HL-60 (cell line): ENCODE data around the gene PCDHGA7.
"Not testable (repeated sequence)": the region's sequence is repeated elsewhere in the genome, so short reads cannot be mapped to it uniquely, and the experiment has no call there.

ENCODE experiments used
- DNase-seq, 2 experiments: peaks; one replicate each; pipeline ENCODE4 v3.0.0-alpha.2; 2010 to 2020; ENCODE audit warnings: low read depth in 1 of 2, low spot score in 1 of 2
- H3K27ac ChIP-seq: fragments of 250-450 bp; sonication (Bioruptor Pico); replicated peaks from 2 replicates; pipeline ENCODE4 v1.5.1; 2020; ENCODE audit warnings: mild to moderate bottlenecking, moderate library complexity
- H3K27me3 ChIP-seq: fragments of 250-450 bp; sonication (Bioruptor Pico); 2 replicates; pipeline ENCODE4 v1.5.1; 2021; ENCODE audit warnings: mild to moderate bottlenecking, moderate library complexity; ENCODE audit not compliant: insufficient read depth, poor library complexity, severe bottlenecking
- H3K4me3 ChIP-seq: replicated peaks from 2 replicates; pipeline ENCODE4 v1.5.1; 2011; ENCODE audit warnings: mild to moderate bottlenecking, control low read depth, low read length; ENCODE audit not compliant: insufficient read depth
- GABPA ChIP-seq: IDR thresholded peaks from 2 replicates; pipeline ENCODE4 v1.6.1; 2012; ENCODE audit warnings: low read depth
- POLR2AphosphoS5 ChIP-seq: IDR thresholded peaks from 2 replicates; pipeline ENCODE4 v1.6.1; 2012; ENCODE audit warnings: low read depth
- REST ChIP-seq: IDR thresholded peaks from 2 replicates; pipeline ENCODE4 v1.6.1; 2012; ENCODE audit warnings: low read depth; ENCODE audit not compliant: insufficient replicate concordance
- SPI1 ChIP-seq: IDR thresholded peaks from 2 replicates; pipeline ENCODE4 v1.6.1; 2012; ENCODE audit warnings: low read depth, mild to moderate bottlenecking, borderline replicate concordance
- TF ChIP-seq, protein P1 (sequence below): IDR thresholded peaks from one replicate; pipeline ENCODE4 v1.5.1; 2011; ENCODE audit warnings: low read length, control low read depth, inconsistent platforms; ENCODE audit not compliant: insufficient read depth

PCDHGA7 gene

GRCh38 chr5:141427783-141428426, 45.4 kb downstream of the PCDHGA7 start:
- H3K27ac ChIP-seq = no peak overlapping the region
- TF ChIP-seq, protein P1, sequence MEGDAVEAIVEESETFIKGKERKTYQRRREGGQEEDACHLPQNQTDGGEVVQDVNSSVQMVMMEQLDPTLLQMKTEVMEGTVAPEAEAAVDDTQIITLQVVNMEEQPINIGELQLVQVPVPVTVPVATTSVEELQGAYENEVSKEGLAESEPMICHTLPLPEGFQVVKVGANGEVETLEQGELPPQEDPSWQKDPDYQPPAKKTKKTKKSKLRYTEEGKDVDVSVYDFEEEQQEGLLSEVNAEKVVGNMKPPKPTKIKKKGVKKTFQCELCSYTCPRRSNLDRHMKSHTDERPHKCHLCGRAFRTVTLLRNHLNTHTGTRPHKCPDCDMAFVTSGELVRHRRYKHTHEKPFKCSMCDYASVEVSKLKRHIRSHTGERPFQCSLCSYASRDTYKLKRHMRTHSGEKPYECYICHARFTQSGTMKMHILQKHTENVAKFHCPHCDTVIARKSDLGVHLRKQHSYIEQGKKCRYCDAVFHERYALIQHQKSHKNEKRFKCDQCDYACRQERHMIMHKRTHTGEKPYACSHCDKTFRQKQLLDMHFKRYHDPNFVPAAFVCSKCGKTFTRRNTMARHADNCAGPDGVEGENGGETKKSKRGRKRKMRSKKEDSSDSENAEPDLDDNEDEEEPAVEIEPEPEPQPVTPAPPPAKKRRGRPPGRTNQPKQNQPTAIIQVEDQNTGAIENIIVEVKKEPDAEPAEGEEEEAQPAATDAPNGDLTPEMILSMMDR = no peak
- no peak for TF ChIP-seq REST
- no peak for TF ChIP-seq GABPA
- no peak for TF ChIP-seq POLR2AphosphoS5
- no peak for TF ChIP-seq SPI1
- peaks cover 4% of the 10 kb centered on the region for H3K27me3 ChIP-seq
- no peak for DNase-seq
- H3K4me3 ChIP-seq = no peak overlapping the region

DNA sequence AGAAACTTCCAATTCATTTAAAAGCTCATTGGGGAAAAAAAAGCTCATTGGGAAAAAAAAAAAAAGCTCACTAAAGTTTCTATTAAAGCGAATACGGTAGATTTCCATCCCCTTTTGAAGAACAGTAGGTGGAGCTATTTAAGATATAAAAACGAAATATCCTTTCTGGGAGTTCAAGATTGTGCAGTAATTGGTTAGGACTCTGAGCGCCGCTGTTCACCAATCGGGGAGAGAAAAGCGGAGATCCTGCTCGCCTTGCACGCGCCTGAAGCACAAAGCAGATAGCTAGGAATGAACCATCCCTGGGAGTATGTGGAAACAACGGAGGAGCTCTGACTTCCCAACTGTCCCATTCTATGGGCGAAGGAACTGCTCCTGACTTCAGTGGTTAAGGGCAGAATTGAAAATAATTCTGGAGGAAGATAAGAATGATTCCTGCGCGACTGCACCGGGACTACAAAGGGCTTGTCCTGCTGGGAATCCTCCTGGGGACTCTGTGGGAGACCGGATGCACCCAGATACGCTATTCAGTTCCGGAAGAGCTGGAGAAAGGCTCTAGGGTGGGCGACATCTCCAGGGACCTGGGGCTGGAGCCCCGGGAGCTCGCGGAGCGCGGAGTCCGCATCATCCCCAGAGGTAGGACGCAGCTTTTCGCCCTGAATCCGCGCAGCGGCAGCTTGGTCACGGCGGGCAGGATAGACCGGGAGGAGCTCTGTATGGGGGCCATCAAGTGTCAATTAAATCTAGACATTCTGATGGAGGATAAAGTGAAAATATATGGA, 48.0 kb downstream of the PCDHGA7 start, which contains the start of gene PCDHGA12:
Gene PCDHGA12 (plus strand): TSS at position 176 of the 782 bp plus-strand sequence. CDS start 253 bp downstream, at position 429.
- Histone ChIP-seq H3K4me3 (no peak within 1 kb of the TSS), H3K27ac (no peak within 1 kb of the TSS), H3K27me3 (no peaks in the 10 kb centered on the region)
- peak in 1 of 2 experiments; percentile 46 for DNase-seq
- no peak for TF ChIP-seq GABPA
- TF ChIP-seq REST = no peak
- TF ChIP-seq, protein P1 = no peak
- no peak for TF ChIP-seq SPI1
- TF ChIP-seq POLR2AphosphoS5 = no peak

DNA sequence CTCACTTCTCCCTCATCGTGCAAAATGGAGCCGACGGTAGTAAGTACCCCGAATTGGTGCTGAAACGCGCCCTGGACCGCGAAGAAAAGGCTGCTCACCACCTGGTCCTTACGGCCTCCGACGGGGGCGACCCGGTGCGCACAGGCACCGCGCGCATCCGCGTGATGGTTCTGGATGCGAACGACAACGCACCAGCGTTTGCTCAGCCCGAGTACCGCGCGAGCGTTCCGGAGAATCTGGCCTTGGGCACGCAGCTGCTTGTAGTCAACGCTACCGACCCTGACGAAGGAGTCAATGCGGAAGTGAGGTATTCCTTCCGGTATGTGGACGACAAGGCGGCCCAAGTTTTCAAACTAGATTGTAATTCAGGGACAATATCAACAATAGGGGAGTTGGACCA, 48.7 kb downstream of the PCDHGA7 start:
- TF ChIP-seq, protein P1 = no peak
- no peak for TF ChIP-seq GABPA
- TF ChIP-seq POLR2AphosphoS5 = no peak
- TF ChIP-seq REST = no peak
- TF ChIP-seq SPI1 = no peak
- Histone ChIP-seq H3K4me3 (no peak overlapping the region), H3K27me3 (no peaks in the 10 kb centered on the region), H3K27ac (no peak overlapping the region)
- no peak for DNase-seq

DNA sequence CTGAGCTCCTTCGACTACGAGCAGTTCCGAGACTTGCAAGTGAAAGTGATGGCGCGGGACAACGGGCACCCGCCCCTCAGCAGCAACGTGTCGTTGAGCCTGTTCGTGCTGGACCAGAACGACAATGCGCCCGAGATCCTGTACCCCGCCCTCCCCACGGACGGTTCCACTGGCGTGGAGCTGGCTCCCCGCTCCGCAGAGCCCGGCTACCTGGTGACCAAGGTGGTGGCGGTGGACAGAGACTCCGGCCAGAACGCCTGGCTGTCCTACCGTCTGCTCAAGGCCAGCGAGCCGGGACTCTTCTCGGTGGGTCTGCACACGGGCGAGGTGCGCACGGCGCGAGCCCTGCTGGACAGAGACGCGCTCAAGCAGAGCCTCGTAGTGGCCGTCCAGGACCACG, 49.8 kb downstream of the PCDHGA7 start:
- not testable (repeated sequence) for H3K4me3 ChIP-seq, H3K27me3 ChIP-seq, H3K27ac ChIP-seq, DNase-seq

- not testable (repeated sequence) for H3K4me3 ChIP-seq, H3K27ac ChIP-seq, DNase-seq, H3K27me3 ChIP-seq
These were observed 50.2 kb downstream of the PCDHGA7 start for GRCh38 chr5:141432726-141433125.
